A673 (cell line): ENCODE measurements around the gene ZBTB25. TPM values are rescaled to one million over a fixed set of nuclear protein-coding genes. Genes with fewer than 3 reads are reported as not detected.

Experiments used
- BruUV-seq: library from RNA; stranded (reverse); fragments of 400-500 nt; replicated peaks from 2 replicates; lab custom pipeline; 2021; lab: Mats Ljungman, UMichigan
- CTCF ChIA-PET: fragments of 300-600 bp; sonication (Branson Sonifier 250); formaldehyde crosslinking; loops from one replicate; lab custom pipeline; 2022; ENCODE audit warnings: antibody characterized with exemption; lab: Charles Lee
- POLR2A ChIA-PET: fragments of 300-600 bp; sonication (Branson Sonifier 250); formaldehyde crosslinking; loops from one replicate; lab custom pipeline; 2022; ENCODE audit warnings: antibody characterized with exemption; ENCODE audit not compliant: low non-redundant PET; lab: Charles Lee
- DNase-seq: peaks from one replicate; pipeline ENCODE4 v3.0.0-alpha.2; 2015; ENCODE audit warnings: low spot score
- H3K27ac ChIP-seq: fragments of 200-600 bp; sonication (generic); 2 replicates; pipeline ENCODE4 v1.5.1; 2016; ENCODE audit warnings: mixed run types, low read depth, mild to moderate bottlenecking, mixed read lengths, antibody characterized with exemption, low read length; ENCODE audit not compliant: poor library complexity, severe bottlenecking
- H3K27me3 ChIP-seq: fragments of 200-600 bp; sonication (generic); replicated peaks from 2 replicates; pipeline ENCODE4 v1.6.1; 2017; ENCODE audit warnings: mixed run types, low read depth, mild to moderate bottlenecking, mixed read lengths, antibody characterized with exemption, low read length; ENCODE audit not compliant: insufficient read depth, poor library complexity
- H3K36me3 ChIP-seq: fragments of 200-600 bp; sonication (generic); 2 replicates; pipeline ENCODE4 v1.6.1; 2016; ENCODE audit warnings: mixed run types, mild to moderate bottlenecking, mixed read lengths, antibody characterized with exemption, low read length; ENCODE audit not compliant: insufficient read depth, poor library complexity, severe bottlenecking
- H3K4me1 ChIP-seq: fragments of 200-600 bp; sonication (generic); 2 replicates; pipeline ENCODE4 v1.6.1; 2017; ENCODE audit warnings: mixed run types, mild to moderate bottlenecking, mixed read lengths, antibody characterized with exemption, low read length; ENCODE audit not compliant: insufficient read depth, poor library complexity, severe bottlenecking
- H3K4me3 ChIP-seq: fragments of 200-600 bp; sonication (generic); 2 replicates; pipeline ENCODE4 v1.5.1; 2016; ENCODE audit warnings: low read depth, mixed run types, mild to moderate bottlenecking, mixed read lengths, low read length; ENCODE audit not compliant: poor library complexity, severe bottlenecking
- H3K9me3 ChIP-seq: fragments of 200-600 bp; sonication (generic); 2 replicates; pipeline ENCODE4 v1.6.1; 2016; ENCODE audit warnings: mixed run types, low read depth, mild to moderate bottlenecking, mixed read lengths, antibody characterized with exemption, low read length; ENCODE audit not compliant: poor library complexity, severe bottlenecking
- EZH2 ChIP-seq: fragments of 200-600 bp; sonication (generic); IDR thresholded peaks from 2 replicates; pipeline ENCODE4 v1.6.1; 2017; ENCODE audit warnings: borderline replicate concordance, low read depth, mild to moderate bottlenecking, mixed read lengths, antibody characterized with exemption, low read length; ENCODE audit not compliant: poor library complexity, severe bottlenecking
- intact Hi-C: fragments of 100-400 bp; cut with micrococcal nuclease; formaldehyde crosslinking; loops from one replicate; pipeline ENCODE4 v1.10.0; 2022; ENCODE audit not compliant: unreplicated experiment
- total RNA-seq: library from RNA; stranded (reverse); gene quantifications from 2 replicates; pipeline ENCODE4 v1.2.3, GENCODE V29; 2021
- TF ChIP-seq, protein P1 (sequence below): fragments of 300-800, 200-600 bp; sonication (generic); conservative IDR thresholded peaks from 2 replicates; pipeline ENCODE4 v1.5.1; 2017; ENCODE audit warnings: low read depth, mild to moderate bottlenecking, antibody characterized with exemption, low read length, moderate library complexity, mixed read lengths

The ZBTB25 gene
- total RNA-seq, 1 experiment from 2014 or later = 11.3 TPM

DNA sequence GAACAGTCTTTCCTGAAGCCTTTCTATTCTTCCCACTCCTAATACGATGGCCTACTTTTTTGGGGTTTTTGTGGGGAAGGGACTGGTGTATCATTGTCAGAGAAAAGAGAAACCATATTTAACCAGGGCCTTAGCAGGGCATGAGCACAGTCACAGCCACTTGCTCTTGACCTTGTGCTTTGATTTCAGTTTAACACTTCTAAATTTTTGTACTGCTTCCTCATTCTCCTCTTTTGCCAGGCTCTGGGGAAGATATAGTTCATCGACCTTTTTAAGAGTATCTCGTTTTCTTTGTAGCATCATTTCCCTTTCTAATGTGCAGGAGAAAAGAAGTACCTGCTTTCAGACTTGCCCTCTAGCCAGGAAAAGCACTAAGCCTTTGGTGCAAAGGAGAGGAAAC, 3.1 kb upstream of the ZBTB25 start:
- POLR2A ChIA-PET = interaction anchor here (0.6 kb wide), 1 partner anchor 109 kb away, joined by 3 read pairs; no protein-coding TSS in a partner anchor
- Histone ChIP-seq H3K4me3 (peak overlapping the region; percentile 13), H3K36me3 (no peaks in the 10 kb centered on the region), H3K27ac (no peak overlapping the region), H3K4me1 (peaks cover 43% of the 10 kb centered on the region), H3K27me3 (no peaks in the 10 kb centered on the region), H3K9me3 (no peaks in the 10 kb centered on the region)
- CTCF ChIA-PET = no interaction called here
- no TSS peak for BruUV-seq
- TF ChIP-seq, protein P1, sequence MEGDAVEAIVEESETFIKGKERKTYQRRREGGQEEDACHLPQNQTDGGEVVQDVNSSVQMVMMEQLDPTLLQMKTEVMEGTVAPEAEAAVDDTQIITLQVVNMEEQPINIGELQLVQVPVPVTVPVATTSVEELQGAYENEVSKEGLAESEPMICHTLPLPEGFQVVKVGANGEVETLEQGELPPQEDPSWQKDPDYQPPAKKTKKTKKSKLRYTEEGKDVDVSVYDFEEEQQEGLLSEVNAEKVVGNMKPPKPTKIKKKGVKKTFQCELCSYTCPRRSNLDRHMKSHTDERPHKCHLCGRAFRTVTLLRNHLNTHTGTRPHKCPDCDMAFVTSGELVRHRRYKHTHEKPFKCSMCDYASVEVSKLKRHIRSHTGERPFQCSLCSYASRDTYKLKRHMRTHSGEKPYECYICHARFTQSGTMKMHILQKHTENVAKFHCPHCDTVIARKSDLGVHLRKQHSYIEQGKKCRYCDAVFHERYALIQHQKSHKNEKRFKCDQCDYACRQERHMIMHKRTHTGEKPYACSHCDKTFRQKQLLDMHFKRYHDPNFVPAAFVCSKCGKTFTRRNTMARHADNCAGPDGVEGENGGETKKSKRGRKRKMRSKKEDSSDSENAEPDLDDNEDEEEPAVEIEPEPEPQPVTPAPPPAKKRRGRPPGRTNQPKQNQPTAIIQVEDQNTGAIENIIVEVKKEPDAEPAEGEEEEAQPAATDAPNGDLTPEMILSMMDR = no peak
- TF ChIP-seq EZH2 = no peak
- intact Hi-C loops = no loop called here
- DNase-seq = no peak

DNA sequence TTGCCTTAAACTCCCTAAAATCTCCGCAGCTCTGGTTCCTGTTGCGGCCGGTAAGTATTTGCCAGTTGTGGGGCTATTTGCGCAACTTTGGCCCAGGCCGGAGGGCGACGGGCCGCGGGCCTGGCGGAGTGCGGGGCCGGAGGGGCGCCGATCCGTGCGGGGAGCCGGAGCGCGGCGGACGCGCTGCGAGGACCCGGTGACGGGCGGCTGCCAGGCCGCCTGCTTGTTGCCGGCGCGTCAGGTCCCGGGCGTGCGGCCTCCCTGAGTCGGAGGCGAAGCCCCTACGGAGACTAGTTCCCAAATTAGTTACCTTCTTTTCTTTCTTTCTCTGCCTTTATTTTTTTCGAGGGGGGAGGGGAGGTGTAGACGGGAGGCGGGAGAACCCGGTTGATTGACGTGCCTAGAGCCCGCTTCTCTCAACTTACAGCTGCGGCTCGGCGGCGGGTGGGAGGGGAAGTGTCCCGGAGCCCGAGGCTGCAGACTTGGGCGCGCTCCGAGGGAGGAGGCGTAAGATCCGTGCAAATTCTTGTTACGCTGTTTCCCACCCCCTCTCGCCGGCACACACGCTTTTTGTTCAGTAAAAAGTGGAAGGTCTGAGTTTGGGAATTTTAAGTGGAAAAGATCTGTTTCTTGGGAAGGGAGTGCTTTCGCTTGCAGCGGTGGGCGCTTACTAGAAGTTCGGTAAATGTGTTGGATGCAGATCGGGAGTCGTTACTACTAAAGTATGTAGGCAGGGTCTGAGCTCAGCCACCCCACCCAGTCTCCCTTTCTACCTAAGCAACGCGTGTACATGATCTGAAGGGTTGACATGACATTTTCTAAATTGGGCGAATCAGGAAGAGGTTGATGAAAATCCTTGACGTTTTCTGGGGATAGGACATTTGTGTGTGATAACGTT, 1.5 kb upstream of the ZBTB25 start:
- Histone ChIP-seq H3K27me3 (no peaks in the 10 kb centered on the region), H3K36me3 (no peaks in the 10 kb centered on the region), H3K9me3 (no peaks in the 10 kb centered on the region), H3K4me1 (peaks cover 36% of the 10 kb centered on the region), H3K4me3 (peak overlapping the region; percentile 87), H3K27ac (peak overlapping the region; percentile 100)
- TF ChIP-seq, protein P1 = no peak
- TF ChIP-seq EZH2 = no peak
- intact Hi-C loops = loop anchor here (1.0 kb wide), 1 partner anchor 35 kb away; the partner anchor contains the start of gene HSPA2
- BruUV-seq = TSS peak; percentile 53
- ChIA-PET CTCF (no interaction called here), POLR2A (interaction anchor here (0.6 kb wide), 1 partner anchor 37 kb away, joined by 3 read pairs; no protein-coding TSS in a partner anchor)
- DNase-seq = peak; percentile 94

DNA sequence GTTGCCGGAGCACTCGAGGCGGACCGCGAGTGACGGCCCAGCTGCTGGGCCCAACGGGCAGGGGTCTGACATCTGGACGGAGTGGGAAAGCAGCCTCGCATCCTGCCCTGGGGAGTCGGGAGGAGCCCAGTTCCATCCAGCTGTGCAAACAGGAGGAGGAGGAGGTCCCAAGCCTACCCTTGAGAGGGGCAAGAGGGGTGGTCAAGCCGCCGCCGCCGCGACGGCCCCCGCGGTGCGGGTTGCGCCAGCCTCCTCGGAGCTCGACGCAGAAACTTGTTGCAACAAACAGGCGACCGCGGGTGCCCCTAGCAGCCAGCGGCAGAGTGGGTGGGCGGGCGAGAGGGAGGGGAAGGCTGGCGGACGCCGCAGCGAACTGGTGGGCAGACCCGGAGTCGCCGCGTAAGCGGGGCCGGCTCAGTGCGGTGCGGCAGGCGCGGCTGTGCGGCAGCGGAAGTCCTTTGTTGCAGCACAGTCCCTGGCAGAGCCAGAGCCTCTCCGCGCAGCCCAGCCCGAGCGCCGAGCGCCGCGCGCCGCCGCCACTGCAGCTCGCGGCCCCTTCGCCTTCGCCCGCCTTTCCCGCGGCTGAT, 765 bp upstream of the ZBTB25 start, which contains the start of gene ZBTB1:
TSS of gene ZBTB1 (plus strand) at position 461 of the 587 bp plus-strand sequence. CDS start 16,735 bp downstream, outside the sequence.
- TF ChIP-seq, protein P1 = no peak
- no peak for TF ChIP-seq EZH2
- POLR2A ChIA-PET = interaction anchor here (0.7 kb wide), 1 partner anchor 134 kb away, joined by 3 read pairs; no protein-coding TSS in a partner anchor
- CTCF ChIA-PET = interaction anchor here (0.7 kb wide), 1 partner anchor 24 kb away, joined by 4 read pairs; no protein-coding TSS in a partner anchor
- peak; percentile 93 for DNase-seq
- Histone ChIP-seq H3K9me3 (no peaks in the 10 kb centered on the region), H3K4me3 (peak within 1 kb of the TSS; percentile 87), H3K27ac (peak within 1 kb of the TSS; percentile 100), H3K36me3 (no peaks in the 10 kb centered on the region), H3K4me1 (peaks cover 31% of the 10 kb centered on the region), H3K27me3 (no peaks in the 10 kb centered on the region)
- intact Hi-C loops = no loop called here
- BruUV-seq = no TSS peak
